Common myeloid progenitor, CD34-positive (primary cell): ENCODE results near the gene RAB11FIP5.

Source experiments
- CTCF ChIA-PET: fragments of 350-600 bp; sonication (Branson Sonifier 250); formaldehyde crosslinking; loops from one replicate; lab custom pipeline; 2021; ENCODE audit warnings: antibody characterized with exemption; lab: Charles Lee
- POLR2A ChIA-PET: fragments of 350-600 bp; sonication (Branson Sonifier 250); formaldehyde crosslinking; loops from one replicate; lab custom pipeline; 2021; ENCODE audit warnings: antibody characterized with exemption; lab: Charles Lee
- DNase-seq, 3 donors: peaks; one replicate each; pipeline versions ENCODE4 v3.0.0 to v3.0.0-alpha.2; 2013
- H3K27ac ChIP-seq, 2 experiments: 1 replicate in 1 of 2; 2 replicates in 1 of 2; pipeline ENCODE4 v1.7.0; 2013; ENCODE audit warnings: inconsistent platforms in 2 of 2, low read length in 2 of 2, mild to moderate bottlenecking in 2 of 2, low read depth in 1 of 2, moderate library complexity in 1 of 2; ENCODE audit not compliant: severe bottlenecking in 2 of 2, insufficient read depth in 1 of 2, poor library complexity in 1 of 2
- H3K27me3 ChIP-seq, 5 experiments: replicated peaks in 2 of 5; 1 replicate in 3 of 5; 2 replicates in 2 of 5; pipeline versions ENCODE4 v1.6.1 to v1.7.0; 2013; ENCODE audit warnings: low read length in 4 of 5, mild to moderate bottlenecking in 2 of 5, moderate library complexity in 2 of 5, inconsistent platforms in 1 of 5; ENCODE audit not compliant: insufficient read depth in 5 of 5, control insufficient read depth in 4 of 5
- H3K36me3 ChIP-seq, 4 experiments: 1 replicate in 2 of 4; 2 replicates in 2 of 4; pipeline versions ENCODE4 v1.6.1 to v1.7.0; 2013; ENCODE audit warnings: low read length in 3 of 4, control low read depth in 1 of 4, mild to moderate bottlenecking in 1 of 4; ENCODE audit not compliant: control insufficient read depth in 4 of 4, insufficient read depth in 4 of 4
- H3K4me1 ChIP-seq, 4 experiments: 1 replicate in 3 of 4; 2 replicates in 1 of 4; pipeline versions ENCODE4 v1.6.1 to v1.7.1; 2013; ENCODE audit warnings: low read length in 3 of 4, mild to moderate bottlenecking in 3 of 4, control low read depth in 1 of 4, inconsistent platforms in 1 of 4, moderate library complexity in 1 of 4; ENCODE audit not compliant: control insufficient read depth in 4 of 4, insufficient read depth in 4 of 4; ENCODE audit errors: control extremely low read depth in 1 of 4
- H3K4me3 ChIP-seq, 7 experiments: 1 replicate in 4 of 7; 2 replicates in 3 of 7; pipeline versions ENCODE4 v1.5.1 to v1.7.0; 2013; ENCODE audit warnings: mild to moderate bottlenecking in 7 of 7, low read length in 6 of 7, moderate library complexity in 6 of 7, inconsistent platforms in 2 of 7, low read depth in 2 of 7, control low read depth in 1 of 7; ENCODE audit not compliant: insufficient read depth in 4 of 7, control insufficient read depth in 1 of 7; ENCODE audit errors: extremely low read depth in 1 of 7
- H3K9me3 ChIP-seq, 5 experiments: 1 replicate in 4 of 5; 2 replicates in 1 of 5; pipeline versions ENCODE4 v1.6.1 to v1.7.1; 2013; ENCODE audit warnings: low read length in 4 of 5, mild to moderate bottlenecking in 2 of 5, inconsistent platforms in 1 of 5, low read depth in 1 of 5, moderate library complexity in 1 of 5; ENCODE audit not compliant: control insufficient read depth in 4 of 5, insufficient read depth in 2 of 5; ENCODE audit errors: control extremely low read depth in 1 of 5
- WGBS: methylation state at CpG from one replicate; pipeline ENCODE4 v1.1.5; 2013; ENCODE audit not compliant: insufficient coverage; 5-methylcytosine and 5-hydroxymethylcytosine counted together

The RAB11FIP5 gene

DNA sequence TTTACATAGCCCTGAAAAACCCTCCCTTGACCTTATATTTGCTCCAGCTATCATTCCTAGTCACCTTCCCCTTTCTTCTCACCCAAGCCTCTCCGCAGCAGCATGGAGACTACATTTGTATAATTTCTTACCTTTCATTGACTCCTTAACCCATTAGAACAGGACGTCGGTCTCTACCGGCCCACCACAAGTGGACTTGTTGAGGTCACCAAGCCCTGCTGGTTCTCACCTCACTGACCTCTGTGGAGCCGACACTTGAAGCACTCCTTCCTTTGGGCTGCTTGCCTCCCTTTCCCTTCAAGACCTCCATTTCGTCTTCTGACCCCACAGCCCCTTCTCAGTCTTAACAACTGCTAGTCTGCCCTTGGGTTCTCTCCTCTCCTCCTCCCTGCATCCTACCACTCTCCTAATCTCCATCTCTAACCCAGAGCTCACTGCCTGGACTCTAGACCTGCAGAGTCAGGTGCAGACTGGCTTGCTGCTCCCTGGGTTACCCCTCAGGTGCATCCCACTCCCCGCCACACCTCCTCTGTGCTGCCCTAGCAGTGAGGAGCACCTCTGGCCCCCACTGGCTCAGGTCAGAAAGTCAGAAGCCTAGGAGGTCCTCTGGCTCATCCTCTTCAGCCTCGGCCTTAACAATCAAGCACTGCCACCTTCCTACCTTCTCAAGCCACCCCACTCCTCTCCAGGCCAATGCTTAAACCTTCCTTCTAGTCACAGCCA lies 35.9 kb downstream of the RAB11FIP5 start:
- 92% methylated on average over 7 of the region's 8 CpGs for WGBS
- Histone ChIP-seq H3K27ac (no peak overlapping the region), H3K4me1 (peaks cover 0 to 9% (median 6%) of the 10 kb centered on the region in 4 experiments), H3K9me3 (no peaks in the 10 kb centered on the region), H3K36me3 (no peaks in the 10 kb centered on the region), H3K4me3 (no peak overlapping the region), H3K27me3 (no peaks in the 10 kb centered on the region)
- no peak for DNase-seq
- ChIA-PET CTCF (interaction anchor here (0.9 to 1.3 kb wide), 3 partner anchors 10 to 83 kb away, joined by 3 to 5 read pairs (median 3); no protein-coding TSS in a partner anchor), POLR2A (no interaction called here)

DNA sequence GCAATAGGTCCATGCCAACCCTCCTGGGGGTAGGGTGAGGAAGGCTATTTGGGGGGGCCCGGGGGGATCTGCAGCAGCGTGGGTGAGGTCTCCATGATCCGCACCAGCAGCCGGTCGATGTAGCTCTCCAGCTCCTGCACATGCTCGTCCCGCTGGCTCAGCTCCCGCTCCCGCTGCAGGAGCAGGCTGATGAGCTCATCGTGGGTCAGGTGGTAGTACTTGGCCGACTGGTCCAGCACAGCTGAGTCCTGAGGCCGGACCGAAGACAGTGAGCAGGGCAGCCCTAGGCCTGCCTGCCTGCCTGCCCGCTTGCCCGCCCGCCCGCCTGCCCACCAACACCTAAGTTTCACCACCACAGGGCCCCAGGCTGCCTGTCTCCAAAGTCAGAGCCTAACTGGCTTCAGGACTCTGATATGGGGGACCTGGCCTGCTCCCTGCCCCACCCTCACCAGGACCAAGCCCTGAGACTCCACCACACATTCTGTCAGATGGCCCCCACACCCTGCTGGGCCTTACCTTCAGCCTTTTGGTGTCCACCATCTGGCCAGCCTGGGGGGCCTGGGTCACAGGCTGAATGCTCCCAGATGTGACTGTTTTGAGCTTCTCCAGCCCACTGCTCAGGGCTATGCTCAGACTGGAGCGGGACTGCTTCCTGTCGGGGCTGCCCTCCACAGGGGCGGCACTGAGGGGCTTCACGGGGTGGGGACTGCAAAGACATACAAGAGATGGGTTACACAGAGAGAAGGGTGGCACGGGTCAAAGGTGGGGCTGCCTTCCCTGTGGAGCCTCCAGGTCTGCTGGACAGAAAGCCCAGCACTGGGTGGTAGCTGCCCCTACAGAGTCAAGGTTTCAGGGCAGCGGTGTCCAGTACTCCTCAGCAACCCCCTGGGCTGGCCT lies 37.0 kb downstream of the RAB11FIP5 start:
- H3K36me3 ChIP-seq, result no peaks in the 10 kb centered on the region
- H3K27me3 ChIP-seq, result no peaks in the 10 kb centered on the region
- H3K9me3 ChIP-seq, result no peaks in the 10 kb centered on the region
- no peak overlapping the region for H3K27ac ChIP-seq
- no peak for DNase-seq
- H3K4me3 ChIP-seq, result no peak overlapping the region
- ChIA-PET POLR2A (no interaction called here), CTCF (interaction anchor here (1.0 to 3.8 kb wide), 2 partner anchors 9 to 11 kb away, joined by 3 to 18 read pairs; no protein-coding TSS in a partner anchor)
- peaks cover 0 to 15% (median 7%) of the 10 kb centered on the region in 4 experiments for H3K4me1 ChIP-seq
- 96% methylated on average over 17 of the region's 23 CpGs for WGBS

DNA sequence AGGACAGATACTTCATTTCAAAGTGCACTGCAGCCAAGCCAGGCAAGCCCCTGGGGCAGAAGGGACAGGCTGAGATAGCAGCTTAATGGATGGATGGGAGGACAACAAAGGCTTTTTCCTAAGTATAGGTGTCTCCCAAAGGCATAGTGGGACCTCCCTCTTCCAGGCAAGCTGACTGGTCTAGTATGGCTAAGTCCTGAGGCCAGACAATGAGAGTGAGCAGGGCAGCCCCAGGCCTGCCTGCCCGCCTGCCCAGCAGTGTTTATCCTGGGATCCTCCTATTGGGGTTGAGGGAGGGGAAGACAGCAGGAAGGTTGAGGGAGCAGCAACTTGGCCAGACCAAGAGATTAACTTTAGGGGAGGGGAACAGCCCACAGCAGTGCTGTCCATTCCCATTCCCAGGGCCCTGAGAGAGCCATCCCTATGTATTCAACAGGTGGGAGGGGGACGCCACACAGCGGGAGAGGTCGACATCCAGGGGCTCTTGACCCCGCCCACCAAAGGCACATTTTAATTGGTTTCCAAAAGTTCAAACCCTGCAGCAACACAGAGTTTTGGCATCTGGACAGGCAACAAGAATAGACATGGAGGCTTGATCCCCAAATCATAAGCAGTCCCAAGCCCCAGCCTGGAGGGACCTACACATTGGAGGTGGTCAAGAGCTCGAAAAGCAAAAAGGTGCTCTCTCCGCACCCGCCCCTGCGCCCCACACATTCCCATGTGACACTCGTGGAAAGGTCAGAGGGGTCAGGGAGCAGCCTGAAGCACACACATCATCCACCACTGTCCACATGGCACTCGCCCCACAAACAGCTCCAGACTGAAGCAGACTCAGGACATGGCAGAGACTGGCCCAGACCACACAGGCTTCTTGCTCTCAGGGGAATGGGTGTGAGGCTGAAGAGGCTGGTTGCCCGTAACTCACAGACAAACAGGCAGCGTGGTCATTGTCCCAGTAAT lies 38.4 kb downstream of the RAB11FIP5 start:
- Histone ChIP-seq H3K36me3 (no peaks in the 10 kb centered on the region), H3K27me3 (no peaks in the 10 kb centered on the region), H3K4me3 (no peak overlapping the region), H3K27ac (no peak overlapping the region), H3K4me1 (peaks cover 7 to 26% (median 16%) of the 10 kb centered on the region in 4 experiments), H3K9me3 (no peaks in the 10 kb centered on the region)
- POLR2A ChIA-PET, result no interaction called here
- DNase-seq, result no peak
- WGBS, result 90% methylated on average over 13 of the region's 13 CpGs
- CTCF ChIA-PET, result interaction anchor here (0.8 to 3.8 kb wide), 5 partner anchors 9 to 84 kb away, joined by 3 to 18 read pairs (median 5); no protein-coding TSS in a partner anchor

DNA sequence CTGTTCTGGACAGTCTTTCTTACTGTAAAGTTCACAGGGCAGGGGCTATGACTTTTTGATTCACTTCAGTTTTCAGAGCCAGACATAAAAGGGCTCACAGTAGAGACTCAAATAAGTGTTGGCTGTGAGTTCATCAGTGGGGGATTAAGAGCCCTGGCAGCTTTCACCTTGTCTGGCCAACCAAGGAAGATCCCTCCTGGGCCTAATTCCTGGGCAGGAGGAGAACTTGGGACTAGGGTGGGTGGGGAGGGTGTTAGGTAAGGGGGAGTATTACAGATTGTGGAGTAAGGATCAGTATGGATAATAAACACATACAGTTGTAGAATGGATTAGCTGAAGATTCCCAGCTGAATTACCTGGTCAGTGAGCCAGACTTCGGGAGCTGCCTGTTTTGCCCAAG lies 40.3 kb downstream of the RAB11FIP5 start:
- ChIA-PET CTCF (interaction anchor here (0.9 to 3.8 kb wide), 6 partner anchors 13 to 89 kb away, joined by 3 to 18 read pairs (median 3); no protein-coding TSS in a partner anchor), POLR2A (no interaction called here)
- Histone ChIP-seq H3K4me3 (peak overlapping the region in 5 of 7 experiments; percentile 80 to 90 (median 89)), H3K36me3 (peaks cover 0 to 4% (median 0%) of the 10 kb centered on the region in 4 experiments), H3K9me3 (no peaks in the 10 kb centered on the region), H3K27me3 (no peaks in the 10 kb centered on the region), H3K27ac (no peak overlapping the region), H3K4me1 (peaks cover 14 to 34% (median 27%) of the 10 kb centered on the region in 4 experiments)
- no peak for DNase-seq
- 92% methylated on average over 1 of the region's 1 CpG for WGBS

DNA sequence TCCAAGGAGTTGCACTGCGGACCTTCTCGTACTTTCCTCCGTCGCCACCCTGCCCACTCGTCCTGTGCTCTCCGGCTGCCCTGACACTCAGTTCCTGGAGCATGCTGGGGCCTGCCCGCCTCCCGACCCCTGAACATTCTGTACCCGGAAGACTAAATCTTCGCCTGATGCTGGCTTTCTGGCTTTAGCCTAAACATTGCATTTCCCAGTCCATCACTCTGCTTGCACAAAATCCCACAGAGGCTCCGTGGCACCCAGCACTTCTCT lies 40.7 kb downstream of the RAB11FIP5 start:
- peak in 2 of 3 donors; percentile 32 to 45 for DNase-seq
- peak overlapping the region; percentile 73 to 90 (median 89) for H3K4me3 ChIP-seq
- CTCF ChIA-PET, result interaction anchor here (0.9 to 3.8 kb wide), 5 partner anchors 13 to 105 kb away, joined by 3 to 18 read pairs (median 4); no protein-coding TSS in a partner anchor
- H3K36me3 ChIP-seq, result peaks cover 0 to 4% (median 0%) of the 10 kb centered on the region in 4 experiments
- peaks cover 14 to 34% (median 27%) of the 10 kb centered on the region in 4 experiments for H3K4me1 ChIP-seq
- H3K9me3 ChIP-seq, result no peaks in the 10 kb centered on the region
- H3K27me3 ChIP-seq, result no peaks in the 10 kb centered on the region
- H3K27ac ChIP-seq, result peak overlapping the region in 1 of 2 experiments; percentile 84
- POLR2A ChIA-PET, result no interaction called here
- WGBS, result 18% methylated on average over 11 of the region's 11 CpGs

DNA sequence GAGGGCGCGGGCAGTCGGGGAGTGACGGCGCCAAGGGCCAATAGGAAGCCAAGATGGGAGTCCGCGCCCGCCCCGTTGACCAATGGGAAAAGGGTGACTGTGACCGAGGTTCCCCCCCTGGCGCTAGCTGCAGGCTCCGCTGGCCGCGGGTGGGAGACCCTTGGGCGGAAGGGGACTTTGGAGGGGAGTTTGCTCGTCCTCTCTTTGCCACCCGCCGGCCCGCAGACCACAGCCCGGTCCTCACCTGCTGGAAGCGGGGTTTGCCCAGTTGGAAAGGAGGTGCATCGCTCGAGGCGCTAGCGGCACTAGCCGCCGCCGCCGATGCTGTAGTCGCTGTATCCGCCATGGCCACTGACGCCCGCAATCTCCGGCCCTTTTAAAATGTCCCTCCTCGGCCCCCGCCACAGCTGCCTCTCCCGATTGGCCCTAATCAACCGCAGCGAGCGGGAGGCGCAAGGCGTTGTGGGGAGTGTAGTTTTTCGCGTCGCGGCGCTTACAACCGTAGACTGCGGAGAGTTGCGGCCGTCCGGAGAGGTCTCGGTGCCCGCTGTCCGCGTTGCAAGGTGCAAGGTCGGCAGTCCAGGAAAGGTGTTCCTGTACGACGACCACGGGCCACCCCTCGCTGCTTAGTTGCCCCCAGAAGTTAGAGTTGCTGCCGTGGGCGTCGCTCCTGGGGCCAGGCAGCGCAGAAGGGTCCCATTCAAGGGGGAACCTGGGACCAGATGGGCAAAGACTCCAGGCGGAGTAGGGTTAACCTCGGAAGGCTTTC lies 41.2 kb downstream of the RAB11FIP5 start, which contains the start of gene SFXN5:
TSS of gene SFXN5 (minus strand) at position 353 of the 769 bp plus-strand sequence. CDS start at position 346, 7 bp downstream.
- Histone ChIP-seq H3K4me1 (peaks cover 14 to 34% (median 27%) of the 10 kb centered on the region in 4 experiments), H3K27me3 (no peaks in the 10 kb centered on the region), H3K9me3 (no peaks in the 10 kb centered on the region), H3K4me3 (peak within 1 kb of the TSS; percentile 73 to 90 (median 89)), H3K36me3 (peaks cover 0 to 4% (median 0%) of the 10 kb centered on the region in 4 experiments), H3K27ac (peak within 1 kb of the TSS; percentile 68 to 84)
- ChIA-PET CTCF (interaction anchor here (1.2 to 2.9 kb wide), 3 partner anchors 13 to 106 kb away, joined by 4 to 9 read pairs (median 5); no protein-coding TSS in a partner anchor), POLR2A (interaction anchor here (0.6 to 0.9 kb wide), 2 partner anchors 9 to 1178 kb away, joined by 3 read pairs; no protein-coding TSS in a partner anchor)
- peak; percentile 95 to 97 (median 97) for DNase-seq
- WGBS, result under 1% methylated on average over 62 of the region's 67 CpGs
